ENCODE results near the gene MT1M.

Gene MT1M

DNA sequence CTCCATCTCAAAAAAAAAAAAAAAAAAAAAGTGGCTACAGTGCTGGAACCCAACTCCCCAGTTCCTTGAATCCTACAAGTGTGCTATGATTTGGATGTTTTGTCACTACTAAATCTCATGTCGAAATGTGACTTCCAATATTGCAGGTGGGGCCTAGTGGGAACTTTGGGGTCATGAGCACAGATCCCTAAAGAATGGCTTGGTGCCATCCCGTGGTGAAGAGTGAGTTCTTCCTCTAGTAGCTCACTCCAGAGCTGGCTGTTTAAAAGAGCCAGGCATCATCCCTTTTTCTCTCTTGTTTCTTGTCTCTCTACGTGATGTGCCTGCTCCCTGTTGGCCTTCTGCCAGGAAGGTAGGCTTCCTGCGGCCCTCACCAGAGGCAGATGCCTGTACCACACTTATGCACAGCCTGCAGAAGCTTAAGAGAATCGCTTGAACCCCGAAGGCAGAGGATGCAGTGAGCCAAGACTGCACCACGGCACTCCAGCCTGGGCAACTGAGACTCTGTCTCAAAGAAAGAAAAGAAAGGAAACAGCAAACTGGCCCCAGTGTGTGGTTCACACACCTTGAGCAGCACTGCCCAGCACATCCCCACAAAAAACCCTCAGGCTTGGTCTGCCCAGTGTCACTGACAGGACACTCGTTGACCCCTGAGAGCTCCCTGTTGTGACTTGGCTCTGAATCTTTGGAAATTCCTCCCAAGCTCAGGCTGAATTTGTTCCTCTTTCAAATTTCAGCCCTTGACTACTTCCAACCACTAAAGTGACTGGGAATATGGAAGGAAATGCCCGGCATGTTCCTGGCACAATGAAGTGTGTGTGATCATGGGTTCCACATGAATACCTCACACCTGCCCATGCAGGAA is 3.7 kb upstream of the MT1M start:
- DNase-seq (ENCODE audit: low spot score): no peak

DNA sequence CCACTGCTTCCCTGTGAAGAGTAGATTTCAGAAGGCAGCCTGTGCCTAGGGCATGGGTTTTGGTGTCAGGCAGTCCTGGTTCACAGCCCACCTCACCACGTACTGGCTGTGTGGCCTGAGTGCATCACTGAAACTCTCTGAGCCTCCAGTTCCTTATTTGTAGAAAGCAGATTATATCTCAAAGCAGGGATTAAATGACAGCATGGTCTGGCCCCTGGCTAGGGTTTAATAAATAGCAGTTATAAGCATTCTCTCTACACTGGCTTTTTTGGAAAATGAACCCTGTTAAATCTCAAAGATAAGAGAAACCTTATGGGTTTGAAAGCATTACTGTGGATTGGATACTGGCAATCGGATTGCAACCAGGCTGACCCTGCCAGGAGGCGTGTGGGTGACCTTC is 2.9 kb upstream of the MT1M start:
- DNase-seq (ENCODE audit: low spot score): no peak

DNA sequence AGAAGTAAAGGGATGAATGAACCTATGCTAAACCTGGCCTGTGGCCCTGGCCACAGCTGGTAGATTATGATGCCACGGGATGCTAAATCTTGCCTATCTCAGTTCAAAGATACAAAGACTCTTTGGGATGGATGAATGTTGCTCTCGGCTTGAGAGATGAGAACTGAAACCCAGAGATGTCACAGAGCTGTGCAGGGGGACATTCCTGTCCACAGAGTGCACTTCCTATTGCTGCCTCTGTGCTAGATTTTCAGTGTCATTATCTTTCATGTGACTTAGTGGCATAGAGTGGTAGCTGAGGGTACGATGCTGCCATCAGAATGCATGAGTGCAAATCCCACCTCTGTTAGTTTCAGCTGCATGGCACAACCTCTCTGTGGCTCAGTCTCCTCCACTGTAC is 2.3 kb upstream of the MT1M start:
- no peak for DNase-seq (ENCODE audit: low spot score)

DNA sequence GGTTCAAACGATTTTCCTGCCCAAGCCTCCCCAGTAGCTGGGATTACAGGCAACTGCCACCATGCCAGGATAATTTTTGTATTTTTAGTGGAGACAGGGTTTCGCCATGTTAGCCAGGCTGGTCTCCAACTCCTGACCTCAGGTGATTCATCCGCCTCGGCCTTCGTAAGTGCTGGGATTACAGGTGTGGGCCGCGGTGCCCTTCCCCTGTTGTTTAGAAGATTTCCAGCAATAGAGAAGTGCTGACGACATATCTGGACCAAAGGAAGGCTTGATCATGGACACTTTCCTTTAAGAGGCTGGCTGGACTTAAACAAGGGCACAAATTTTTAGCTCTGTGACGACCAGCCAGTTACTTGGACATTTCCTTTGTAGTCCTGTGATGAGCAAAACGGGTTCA is 1.3 kb upstream of the MT1M start:
- DNase-seq (ENCODE audit: low spot score): no peak

DNA sequence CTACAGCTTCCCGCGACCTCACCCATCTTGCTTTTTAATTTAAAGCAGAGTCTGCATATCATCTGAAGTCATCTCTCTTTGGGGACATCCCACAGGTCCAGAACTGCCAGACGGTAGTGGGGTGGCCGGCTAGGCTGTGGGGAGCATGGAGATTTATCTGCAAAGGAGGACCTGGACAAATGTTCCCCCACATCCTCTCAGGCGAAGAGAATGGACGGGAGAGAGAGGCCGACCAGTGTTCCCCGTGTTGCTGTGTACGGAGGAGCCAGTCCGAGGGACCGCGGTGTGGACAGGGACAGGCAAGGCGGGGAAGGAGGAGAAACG is 665 bp upstream of the MT1M start:
- DNase-seq (ENCODE audit: low spot score): no peak

DNA sequence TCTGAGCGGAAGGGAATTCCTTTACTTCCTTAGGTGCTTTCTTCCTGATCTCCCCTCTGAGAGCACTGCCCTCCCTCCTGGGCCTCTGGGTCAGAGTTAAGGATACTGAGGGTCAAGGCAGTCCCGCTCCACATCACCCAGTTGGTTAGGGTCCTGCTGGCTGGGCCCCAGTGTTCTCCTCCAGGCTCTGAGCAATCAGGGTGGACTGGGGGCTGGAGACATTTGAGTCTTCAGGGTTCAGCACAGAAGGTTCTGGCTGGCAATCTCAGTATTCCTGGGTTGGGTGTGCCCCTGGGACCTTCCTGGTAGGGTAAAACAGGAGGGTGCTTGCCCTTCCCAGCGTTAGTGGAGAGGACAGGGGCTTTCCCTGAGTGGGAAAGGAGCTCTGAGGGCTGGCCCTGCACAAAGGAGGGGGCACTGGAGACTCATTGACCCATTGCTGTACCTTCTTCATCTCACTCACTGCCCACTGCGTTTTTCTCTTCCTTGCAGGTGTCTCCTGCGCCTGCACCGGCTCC is 448 bp downstream of the MT1M start:
- no peak for DNase-seq (ENCODE audit: low spot score)

DNA sequence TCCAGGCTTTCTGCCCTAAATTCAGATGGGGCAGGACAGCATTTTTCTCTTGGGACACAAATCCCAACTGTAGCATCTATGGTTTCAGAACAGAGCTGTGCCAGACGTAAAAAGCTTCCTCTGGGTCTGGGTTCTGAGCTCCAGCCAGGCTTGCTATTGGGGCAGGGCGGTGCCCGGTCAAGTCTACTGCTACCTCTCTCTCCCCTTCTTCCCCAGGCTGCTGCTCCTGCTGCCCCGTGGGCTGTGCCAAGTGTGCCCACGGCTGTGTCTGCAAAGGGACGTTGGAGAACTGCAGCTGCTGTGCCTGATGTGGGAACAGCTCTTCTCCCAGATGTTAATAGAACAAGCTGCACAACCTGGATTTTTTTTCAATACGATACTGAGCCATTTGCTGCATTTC is 1.1 kb downstream of the MT1M start:
- no peak for DNase-seq (ENCODE audit: low spot score)

DNA sequence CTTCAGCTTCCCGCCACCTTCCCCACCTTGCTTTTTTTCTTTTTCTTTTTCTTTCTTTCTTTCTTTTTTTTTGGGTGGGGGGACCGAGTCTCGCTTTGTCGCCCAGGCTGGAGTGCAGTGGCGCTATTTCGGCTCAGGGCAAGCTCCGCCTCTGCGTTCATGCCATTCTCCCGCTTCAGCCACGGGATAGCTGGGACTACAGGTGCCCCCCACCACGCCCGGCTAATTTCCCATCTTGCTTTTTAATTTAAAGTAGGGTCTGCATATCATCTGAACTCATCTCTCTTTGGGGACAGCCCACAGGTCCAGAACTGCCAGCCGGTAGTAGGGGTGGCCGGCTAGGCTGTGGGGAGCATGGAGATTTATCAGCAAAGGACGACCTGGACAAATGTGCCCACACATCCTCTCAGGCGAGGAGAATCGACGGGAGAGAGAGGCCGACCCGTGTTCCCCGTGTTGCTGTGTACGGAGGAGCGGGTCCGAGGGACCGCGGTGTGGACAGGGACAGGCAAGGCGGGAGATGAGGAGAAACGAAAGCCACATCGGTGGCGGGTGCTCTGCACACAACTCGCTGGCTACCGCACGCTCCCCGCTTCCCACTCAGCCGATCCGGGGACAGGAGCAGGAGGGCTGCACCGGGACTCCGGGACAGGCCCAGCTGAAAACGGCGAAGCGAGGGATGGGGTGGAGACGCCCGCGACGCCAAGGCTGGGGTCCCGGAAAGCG is 2.4 kb downstream of the MT1M start:
- no peak for DNase-seq (ENCODE audit: low spot score)

DNA sequence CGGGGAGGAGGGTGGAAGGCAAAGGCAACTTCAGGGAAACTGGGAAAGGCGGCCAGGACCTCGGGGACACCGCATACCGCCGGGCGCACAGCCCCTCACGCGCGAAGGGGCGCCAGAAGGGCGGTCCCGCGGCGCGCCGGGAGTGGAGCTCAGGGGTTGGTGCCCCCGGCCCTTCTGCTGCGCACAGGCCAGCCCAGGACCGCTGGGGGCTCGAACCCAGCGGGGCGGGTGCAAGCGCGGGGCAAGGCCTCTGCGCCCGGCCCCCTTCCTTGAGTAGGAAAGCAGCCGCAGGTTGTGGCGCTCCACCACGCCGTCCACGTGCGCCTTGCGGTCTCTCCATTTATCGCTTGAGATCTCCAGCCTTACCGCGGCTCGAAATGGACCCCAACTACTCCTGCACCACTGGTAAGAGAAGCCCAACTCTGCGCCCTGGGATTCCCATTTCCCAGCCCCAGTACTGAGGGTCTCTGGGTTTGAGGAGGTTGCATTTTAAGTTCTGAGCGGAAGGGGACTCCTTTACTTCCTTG is 3.0 kb downstream of the MT1M start:
- no peak for DNase-seq (ENCODE audit: low spot score)

DNA sequence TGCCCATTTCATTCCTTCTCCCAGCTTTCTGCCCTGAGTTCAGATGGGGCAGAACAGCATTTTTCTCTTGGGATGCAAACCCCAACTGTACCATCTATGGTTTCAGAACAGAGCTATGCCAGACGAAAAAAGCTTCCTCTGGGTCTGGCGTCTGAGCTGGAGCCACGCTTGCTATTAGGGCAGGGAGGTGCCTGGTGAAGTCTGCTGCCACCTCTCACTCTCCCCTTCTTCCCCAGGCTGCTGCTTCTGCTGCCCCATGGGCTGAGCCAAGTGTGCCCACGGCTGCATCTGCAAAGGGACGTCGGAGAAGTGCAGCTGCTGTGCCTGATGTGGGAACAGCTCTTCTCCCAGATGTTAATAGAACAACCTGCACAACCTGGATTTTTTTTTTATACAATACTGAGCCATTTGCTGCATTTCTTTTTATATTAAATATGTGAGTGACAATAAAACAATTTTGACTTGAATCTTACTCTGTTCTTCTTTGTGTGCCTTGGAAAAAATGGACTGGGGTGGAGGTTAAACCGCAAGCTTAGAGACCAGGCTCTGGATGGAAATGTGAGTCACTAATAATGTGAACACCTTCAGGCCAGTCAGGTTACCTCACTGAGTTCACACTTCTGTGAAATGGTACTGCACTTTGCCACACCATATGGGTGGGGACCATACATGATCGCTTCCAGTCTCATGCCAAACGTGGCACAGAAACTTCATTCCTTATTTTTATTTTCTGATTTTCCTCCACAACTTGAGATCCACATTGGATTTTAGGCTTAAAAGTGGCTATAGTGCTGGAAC is 4.4 kb downstream of the MT1M start:
- no peak for DNase-seq (ENCODE audit: low spot score)

DNA sequence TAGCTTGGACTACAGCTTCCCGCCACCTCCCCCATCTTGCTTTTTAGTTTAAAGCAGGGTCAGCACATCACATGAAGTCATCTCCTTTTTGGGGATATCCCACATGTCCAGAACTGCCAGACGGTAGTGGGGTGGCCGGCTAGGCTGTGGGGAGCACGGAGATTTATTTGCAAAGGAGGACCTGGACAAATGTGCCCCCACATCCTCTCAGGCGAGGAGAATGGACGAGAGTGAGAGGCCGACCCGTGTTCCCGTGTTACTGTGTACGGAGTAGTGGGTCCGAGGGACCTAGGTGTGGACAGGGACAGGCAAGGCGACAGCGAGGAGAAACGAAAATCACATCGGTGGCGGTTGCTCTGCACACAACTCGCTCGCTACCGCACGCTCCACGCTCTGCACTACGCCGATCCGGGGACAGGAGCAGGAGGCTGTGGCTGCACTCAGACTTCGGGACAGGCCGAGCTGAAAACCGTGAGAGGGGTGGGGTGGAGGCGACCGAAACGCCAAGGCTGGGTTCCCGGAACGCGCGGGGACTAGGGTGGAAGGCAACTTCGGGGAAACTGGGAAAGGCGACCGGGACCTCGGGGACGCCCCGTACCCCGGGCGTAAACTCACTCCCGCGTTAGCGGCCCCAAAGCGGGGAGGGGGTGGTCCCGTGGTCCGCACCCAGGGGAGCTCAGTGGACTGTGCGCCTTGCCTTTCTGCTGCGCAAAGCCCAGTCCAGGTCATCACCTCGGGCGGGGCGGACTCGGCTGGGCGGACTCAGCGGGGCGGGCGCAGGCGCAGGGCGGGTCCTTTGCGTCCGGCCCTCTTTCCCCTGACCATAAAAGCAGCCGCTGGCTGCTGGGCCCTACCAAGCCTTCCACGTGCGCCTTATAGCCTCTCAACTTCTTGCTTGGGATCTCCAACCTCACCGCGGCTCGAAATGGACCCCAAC is 5.6 kb downstream of the MT1M start, which contains the start of gene MT1A:
MT1A (plus strand) TSS at position 853 of the 937 bp plus-strand sequence; CDS start at position 926, 73 bp downstream.
- DNase-seq (ENCODE audit: low spot score): no peak

DNA sequence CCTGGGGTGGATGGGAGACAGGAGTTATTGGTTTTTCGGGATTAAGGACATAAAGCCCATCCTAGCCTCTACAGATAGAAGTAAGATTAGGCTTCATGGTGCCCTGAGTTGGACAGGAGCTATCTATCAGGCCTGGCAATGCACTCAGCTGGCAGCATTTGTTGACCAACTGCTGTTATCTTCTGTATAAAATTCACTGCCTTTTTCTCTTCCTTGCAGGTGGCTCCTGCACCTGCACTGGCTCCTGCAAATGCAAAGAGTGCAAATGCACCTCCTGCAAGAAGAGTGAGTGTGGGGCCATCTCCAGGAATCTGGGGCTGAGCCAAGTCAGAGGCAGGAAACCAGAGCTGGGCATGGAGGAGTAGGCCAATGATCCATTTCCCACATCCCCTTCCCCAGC is 6.6 kb downstream of the MT1M start:
- no peak for DNase-seq (ENCODE audit: low spot score)

DNA sequence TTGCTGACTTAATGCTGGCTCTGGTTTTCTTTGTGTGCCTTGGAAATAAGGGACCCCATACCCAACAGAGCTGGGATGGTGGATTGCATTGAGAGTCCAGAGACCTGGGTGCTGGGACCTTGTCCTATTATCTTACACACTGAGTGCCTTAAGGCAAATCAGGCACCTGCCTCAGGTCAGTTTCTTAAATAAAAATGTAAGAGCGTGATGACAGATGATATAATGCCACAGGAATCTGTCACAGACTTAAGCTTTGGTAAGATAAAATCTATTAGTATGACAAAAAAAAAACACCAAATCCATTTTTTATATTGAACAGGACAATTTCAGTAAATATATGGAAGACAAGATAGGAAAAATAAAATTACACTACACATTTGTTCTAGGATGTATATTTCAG is 7.6 kb downstream of the MT1M start:
- DNase-seq (ENCODE audit: low spot score): no peak

DNA sequence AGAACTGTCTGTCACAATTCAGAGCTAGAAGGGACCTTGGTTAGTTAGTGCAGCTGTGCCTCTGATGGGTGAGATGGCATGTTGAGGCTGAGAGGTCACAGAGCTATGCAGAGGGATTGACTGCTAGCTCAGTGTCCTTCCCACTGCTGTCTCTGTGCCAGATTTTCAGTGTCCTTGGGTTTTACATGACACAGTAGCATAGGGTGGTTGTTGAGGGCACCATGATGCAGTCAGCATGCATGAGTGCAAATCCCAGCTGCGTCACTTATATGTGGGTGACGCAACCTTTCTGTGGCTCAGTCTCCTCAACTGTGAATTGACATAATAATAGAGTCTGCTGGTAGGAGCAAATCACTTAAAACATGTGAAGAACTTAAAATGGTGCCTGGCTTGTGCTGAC is 8.7 kb downstream of the MT1M start:
- no peak for DNase-seq (ENCODE audit: low spot score)

DNA sequence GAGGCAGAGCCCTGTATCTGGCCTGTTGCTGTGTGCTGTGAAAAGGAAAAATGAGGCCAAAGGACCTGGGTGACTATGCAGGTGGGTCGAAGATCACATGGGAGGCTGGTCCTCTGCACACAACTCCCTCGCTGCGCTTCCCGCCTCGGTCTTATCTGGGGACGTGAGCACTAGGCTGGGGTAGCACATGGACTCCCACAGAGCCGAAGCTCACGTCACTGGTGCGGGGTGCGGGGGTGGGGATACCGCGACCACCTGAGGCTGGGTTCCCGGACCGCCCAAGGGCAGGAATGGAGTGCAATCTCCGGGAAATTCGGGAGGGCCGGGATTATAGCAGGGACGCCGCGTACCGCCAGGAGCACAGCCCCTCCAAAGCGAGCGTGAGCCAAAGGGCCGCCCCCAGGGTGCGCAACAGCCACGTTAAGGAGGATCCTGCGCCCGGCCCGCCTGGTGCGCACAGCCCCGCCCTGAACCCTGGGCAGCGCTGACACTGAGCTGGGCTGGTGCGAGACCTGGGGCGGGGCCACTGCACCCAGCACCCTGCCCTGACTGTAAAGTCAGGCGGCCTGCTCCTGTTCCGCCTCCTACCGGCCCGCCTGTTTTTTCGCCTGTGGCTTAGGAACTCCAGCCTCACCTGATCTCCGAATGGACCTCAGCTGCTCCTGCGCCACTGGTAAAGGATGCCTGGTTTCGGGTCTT is 10.8 kb downstream of the MT1M start:
- peak; percentile 91 for DNase-seq (ENCODE audit: low spot score)

DNA sequence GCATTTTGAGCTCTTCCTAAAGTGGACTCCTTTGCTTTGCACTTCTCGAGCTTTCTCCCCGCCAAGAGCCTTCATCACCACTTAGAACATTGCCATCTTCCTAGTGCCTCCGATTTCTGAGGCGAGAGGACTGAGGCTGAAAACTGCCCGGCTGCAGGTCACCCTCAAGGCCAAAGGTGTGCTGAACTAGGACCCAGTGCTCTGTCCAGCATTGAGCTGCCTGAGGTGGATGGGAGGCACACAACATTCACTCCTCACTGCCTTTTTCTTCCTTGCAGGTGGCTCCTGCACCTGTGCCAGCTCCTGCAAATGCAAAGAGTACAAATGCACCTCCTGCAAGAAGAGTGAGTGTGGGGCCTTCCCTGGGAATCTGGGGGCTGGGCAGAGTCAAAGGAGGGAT is 11.4 kb downstream of the MT1M start:
- no peak for DNase-seq (ENCODE audit: low spot score)

DNA sequence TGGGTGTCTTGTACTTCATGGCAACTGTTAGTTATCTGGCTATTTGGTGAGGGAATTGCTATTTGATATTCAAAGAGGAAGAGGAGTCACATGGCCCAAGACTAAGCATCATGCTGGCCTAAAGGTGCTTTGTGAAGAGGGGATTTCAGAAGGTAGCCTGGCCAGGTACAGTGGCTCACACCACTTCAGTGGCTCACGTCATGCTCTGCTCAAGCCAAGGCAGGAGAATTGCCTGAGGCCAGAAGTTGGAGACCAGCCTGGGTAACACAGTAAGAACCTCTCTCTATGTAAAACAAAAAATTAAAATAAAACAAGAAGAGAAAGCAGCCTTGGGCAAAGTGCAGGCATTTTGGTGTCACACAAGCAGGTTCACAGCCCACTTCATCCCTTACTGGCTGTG is 12.9 kb downstream of the MT1M start:
- no peak for DNase-seq (ENCODE audit: low spot score)

DNA sequence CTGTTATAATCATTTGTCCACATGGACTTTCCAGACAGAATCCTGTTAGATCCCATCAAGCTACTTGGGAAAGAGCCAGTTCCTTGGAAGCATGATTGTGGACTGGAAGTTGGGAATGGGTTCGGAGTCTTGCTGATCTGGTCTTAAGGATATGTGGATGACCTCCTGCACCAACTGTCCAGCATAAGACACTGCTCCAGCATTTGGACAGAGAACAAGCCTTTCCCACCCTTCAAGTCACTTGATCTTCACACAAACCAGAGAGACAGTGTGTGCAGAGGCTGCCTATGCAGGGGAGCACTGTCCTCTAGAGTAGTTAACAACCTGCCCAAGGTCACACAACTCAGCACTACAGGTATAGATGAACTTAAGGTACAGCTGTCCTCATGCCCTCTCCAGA is 13.4 kb downstream of the MT1M start:
- DNase-seq (ENCODE audit: low spot score): no peak

DNA sequence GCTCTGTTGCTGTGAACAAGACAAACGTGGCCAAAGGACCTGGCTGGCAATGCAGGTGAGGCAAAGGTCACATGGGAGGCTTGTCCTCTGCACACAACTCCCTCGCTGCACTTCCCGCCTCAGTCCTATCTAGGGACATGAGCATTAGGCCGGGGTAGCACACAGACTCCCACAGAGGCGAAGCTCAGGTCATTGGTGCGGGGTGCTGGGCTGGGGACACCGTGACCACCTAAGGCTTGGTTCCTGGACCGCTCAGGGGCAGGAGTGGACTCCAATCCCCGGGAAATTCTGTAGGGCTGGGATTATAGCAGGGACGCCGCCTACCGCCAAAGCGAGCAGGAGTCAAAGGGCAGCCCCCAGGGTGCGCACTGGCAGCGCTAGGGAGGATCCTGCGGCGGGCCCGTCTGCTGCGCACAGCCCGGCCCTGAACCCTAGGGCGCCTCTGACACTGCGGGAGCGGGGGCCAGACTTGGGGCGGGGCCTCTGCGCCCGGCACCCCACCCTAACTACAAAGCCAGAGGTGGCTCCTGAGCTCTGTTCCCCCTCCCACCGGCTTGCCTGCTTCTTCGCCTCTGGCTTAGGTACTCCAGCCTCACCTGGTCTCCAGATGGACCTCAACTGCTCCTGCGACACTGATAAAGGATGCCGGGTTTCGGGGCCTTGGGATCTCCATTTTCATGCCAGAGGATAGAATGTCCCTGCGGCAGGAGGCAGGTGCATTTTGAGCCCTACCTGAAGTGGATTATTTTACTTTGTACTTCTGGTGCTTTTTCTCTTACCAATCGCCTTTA is 15.4 kb downstream of the MT1M start:
- DNase-seq (ENCODE audit: low spot score): no peak

DNA sequence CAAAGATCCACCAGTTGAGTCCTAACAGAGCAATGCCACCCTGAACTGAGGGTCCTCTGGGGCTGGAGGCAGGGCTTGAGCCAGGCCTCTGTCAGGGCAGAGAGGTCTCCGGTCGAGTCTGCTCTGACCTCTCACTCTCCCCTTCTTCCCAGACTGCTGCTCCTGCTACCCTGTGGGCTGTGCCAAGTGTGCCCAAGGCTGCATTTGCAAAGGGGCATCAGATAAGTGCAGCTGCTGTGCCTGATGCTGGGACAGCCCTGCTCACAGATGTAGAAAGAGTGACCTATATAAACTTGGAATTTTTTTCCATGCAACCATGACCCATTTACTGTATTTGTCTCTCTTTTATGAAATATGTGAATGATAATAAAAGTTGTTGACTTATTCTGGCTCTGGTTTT is 16.8 kb downstream of the MT1M start:
- no peak for DNase-seq (ENCODE audit: low spot score)

Data from RKO (cell line).